Endodermal cell (in vitro differentiated cells): ENCODE results near the gene ZNF280D. TPM values are rescaled to one million over a fixed set of nuclear protein-coding genes. Genes with fewer than 3 reads are reported as not detected.

Experiments
- DNase-seq: peaks from one replicate; pipeline ENCODE4 v3.0.0-alpha.2; 2017
- H3K27ac ChIP-seq: 2 replicates; pipeline ENCODE4 v1.5.1; 2013; ENCODE audit warnings: mild to moderate bottlenecking, low read depth, low read length, moderate library complexity
- H3K27me3 ChIP-seq: 2 replicates; pipeline ENCODE4 v1.6.1; 2013; ENCODE audit warnings: mild to moderate bottlenecking, low read length, moderate library complexity; ENCODE audit not compliant: insufficient read depth, control insufficient read depth, poor library complexity, severe bottlenecking
- H3K36me3 ChIP-seq: 2 replicates; pipeline ENCODE4 v1.7.0; 2013; ENCODE audit warnings: mild to moderate bottlenecking, low read length, moderate library complexity; ENCODE audit not compliant: control insufficient read depth, insufficient read depth
- H3K4me1 ChIP-seq: one replicate; pipeline ENCODE4 v1.7.0; 2013; ENCODE audit warnings: low read length; ENCODE audit not compliant: control insufficient read depth, insufficient read depth
- H3K4me3 ChIP-seq: 2 replicates; pipeline ENCODE4 v1.5.1; 2013; ENCODE audit warnings: mild to moderate bottlenecking, low read length, moderate library complexity
- H3K9ac ChIP-seq: 2 replicates; pipeline ENCODE4 v1.6.1; 2013; ENCODE audit warnings: mild to moderate bottlenecking, low read length, moderate library complexity; ENCODE audit not compliant: poor library complexity, severe bottlenecking; ENCODE audit errors: extremely low read depth
- H3K9me3 ChIP-seq: 2 replicates; pipeline ENCODE4 v1.6.1; 2013; ENCODE audit warnings: mild to moderate bottlenecking, low read length, moderate library complexity; ENCODE audit not compliant: control insufficient read depth
- H3K27ac Mint-ChIP-seq: 2 replicates; pipeline ENCODE4 v1.8.0; 2020; ENCODE audit warnings: mixed read lengths
- H3K27me3 Mint-ChIP-seq: 2 replicates; pipeline ENCODE4 v1.8.0; 2021; ENCODE audit warnings: mild to moderate bottlenecking, mixed read lengths; ENCODE audit not compliant: insufficient read depth
- H3K36me3 Mint-ChIP-seq: 2 replicates; pipeline ENCODE4 v1.8.0; 2020; ENCODE audit warnings: low read depth, mixed read lengths
- H3K4me1 Mint-ChIP-seq: 2 replicates; pipeline ENCODE4 v1.8.0; 2020; ENCODE audit warnings: mixed read lengths
- H3K4me3 Mint-ChIP-seq: 2 replicates; pipeline ENCODE4 v1.8.0; 2020; ENCODE audit warnings: mild to moderate bottlenecking, moderate library complexity, mixed read lengths
- H3K9me3 Mint-ChIP-seq: 2 replicates; pipeline ENCODE4 v1.8.0; 2020; ENCODE audit warnings: mild to moderate bottlenecking, mixed read lengths
- WGBS, 2 experiments: methylation state at CpG; one replicate each; pipeline versions ENCODE4 v1.1.5 to v1.1.7; 2013; ENCODE audit warnings: missing lambda C conversion rate in 2 of 2, mixed read lengths in 1 of 2; ENCODE audit not compliant: insufficient coverage in 1 of 2, insufficient read length in 1 of 2; 5-methylcytosine and 5-hydroxymethylcytosine counted together
- long read RNA-seq, 4 experiments: library from polyadenylated mRNA in 2 of 4; library from RNA in 1 of 4; library from capped mRNA in 1 of 4; stranded (forward) in 3 of 4; unstranded in 1 of 4; transcript quantifications; one replicate each; pipeline ENCODE4 v2.0.0, GENCODE V29; 2020 to 2021; ENCODE audit warnings: inconsistent platforms in 1 of 4
- polyA plus RNA-seq, 2 experiments: library from polyadenylated mRNA; stranded (reverse); fragments of 50-300 nt; gene quantifications; one replicate each; pipeline ENCODE4 v1.2.3, GENCODE V29; 2013
- total RNA-seq, 2 donors: library from RNA; stranded (reverse); fragmentation: NEBNext Ultra II Directional in 1 of 2; extraction: Animal tissue kit (Norgen Biotek cat#: 25700) in 1 of 2; gene quantifications; 2 replicates in 1 of 2; 3 replicates in 1 of 2; pipeline ENCODE4 v1.2.1, GENCODE V29; 2021
- TF ChIP-seq, protein P1 (sequence below): fragments of 200-600 bp; sonication (generic); conservative IDR thresholded peaks from 2 replicates; pipeline ENCODE4 v1.5.0; 2021; ENCODE audit warnings: antibody characterized with exemption, mild to moderate bottlenecking

The ZNF280D gene, protein sequence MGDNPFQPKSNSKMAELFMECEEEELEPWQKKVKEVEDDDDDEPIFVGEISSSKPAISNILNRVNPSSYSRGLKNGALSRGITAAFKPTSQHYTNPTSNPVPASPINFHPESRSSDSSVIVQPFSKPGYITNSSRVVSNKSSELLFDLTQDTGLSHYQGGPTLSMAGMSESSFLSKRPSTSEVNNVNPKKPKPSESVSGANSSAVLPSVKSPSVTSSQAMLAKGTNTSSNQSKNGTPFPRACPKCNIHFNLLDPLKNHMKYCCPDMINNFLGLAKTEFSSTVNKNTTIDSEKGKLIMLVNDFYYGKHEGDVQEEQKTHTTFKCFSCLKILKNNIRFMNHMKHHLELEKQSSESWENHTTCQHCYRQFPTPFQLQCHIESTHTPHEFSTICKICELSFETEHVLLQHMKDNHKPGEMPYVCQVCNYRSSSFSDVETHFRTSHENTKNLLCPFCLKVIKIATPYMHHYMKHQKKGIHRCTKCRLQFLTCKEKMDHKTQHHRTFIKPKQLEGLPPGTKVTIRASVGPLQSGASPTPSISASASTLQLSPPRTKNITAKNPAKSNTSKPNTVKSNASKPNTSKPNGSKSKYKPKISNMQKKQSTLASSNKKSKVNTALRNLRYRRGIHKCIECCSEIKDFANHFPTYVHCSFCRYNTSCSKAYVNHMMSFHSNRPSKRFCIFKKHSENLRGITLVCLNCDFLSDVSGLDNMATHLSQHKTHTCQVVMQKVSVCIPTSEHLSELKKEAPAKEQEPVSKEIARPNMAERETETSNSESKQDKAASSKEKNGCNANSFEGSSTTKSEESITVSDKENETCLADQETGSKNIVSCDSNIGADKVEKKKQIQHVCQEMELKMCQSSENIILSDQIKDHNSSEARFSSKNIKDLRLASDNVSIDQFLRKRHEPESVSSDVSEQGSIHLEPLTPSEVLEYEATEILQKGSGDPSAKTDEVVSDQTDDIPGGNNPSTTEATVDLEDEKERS
- total RNA-seq = 10 to 100 TPM; 22.0 to 35.1 TPM
- 13.9 TPM for polyA plus RNA-seq (2013, experiment 1 of 2)
- 17.1 TPM for polyA plus RNA-seq (2013, experiment 2 of 2)
- long read RNA-seq, experiment 1, transcript ZNF280D-204 (6 exons, 3,666 nt) = major isoform, 5 of 13 reads
- long read RNA-seq, experiment 1, partial matches to known transcripts = 6 of 13 reads
- long read RNA-seq, experiment 1, other reads (novel, unspliced or antisense) = 2 of 13 reads
- long read RNA-seq, experiment 2, full-length matches to known transcripts = 5 of 19 reads
- long read RNA-seq, experiment 2, partial matches to known transcripts = 6 of 19 reads
- long read RNA-seq, experiment 2, other reads (novel, unspliced or antisense) = 8 of 19 reads
- long read RNA-seq, experiment 3, full-length matches to known transcripts = 5 of 18 reads
- long read RNA-seq, experiment 3, partial matches to known transcripts = 9 of 18 reads
- long read RNA-seq, experiment 3, other reads (novel, unspliced or antisense) = 4 of 18 reads
- long read RNA-seq, experiment 4, transcript ZNF280D-204 (6 exons, 3,666 nt) = major isoform, 9 of 23 reads
- long read RNA-seq, experiment 4, partial matches to known transcripts = 12 of 23 reads
- long read RNA-seq, experiment 4, other reads (novel, unspliced or antisense) = 2 of 23 reads

DNA sequence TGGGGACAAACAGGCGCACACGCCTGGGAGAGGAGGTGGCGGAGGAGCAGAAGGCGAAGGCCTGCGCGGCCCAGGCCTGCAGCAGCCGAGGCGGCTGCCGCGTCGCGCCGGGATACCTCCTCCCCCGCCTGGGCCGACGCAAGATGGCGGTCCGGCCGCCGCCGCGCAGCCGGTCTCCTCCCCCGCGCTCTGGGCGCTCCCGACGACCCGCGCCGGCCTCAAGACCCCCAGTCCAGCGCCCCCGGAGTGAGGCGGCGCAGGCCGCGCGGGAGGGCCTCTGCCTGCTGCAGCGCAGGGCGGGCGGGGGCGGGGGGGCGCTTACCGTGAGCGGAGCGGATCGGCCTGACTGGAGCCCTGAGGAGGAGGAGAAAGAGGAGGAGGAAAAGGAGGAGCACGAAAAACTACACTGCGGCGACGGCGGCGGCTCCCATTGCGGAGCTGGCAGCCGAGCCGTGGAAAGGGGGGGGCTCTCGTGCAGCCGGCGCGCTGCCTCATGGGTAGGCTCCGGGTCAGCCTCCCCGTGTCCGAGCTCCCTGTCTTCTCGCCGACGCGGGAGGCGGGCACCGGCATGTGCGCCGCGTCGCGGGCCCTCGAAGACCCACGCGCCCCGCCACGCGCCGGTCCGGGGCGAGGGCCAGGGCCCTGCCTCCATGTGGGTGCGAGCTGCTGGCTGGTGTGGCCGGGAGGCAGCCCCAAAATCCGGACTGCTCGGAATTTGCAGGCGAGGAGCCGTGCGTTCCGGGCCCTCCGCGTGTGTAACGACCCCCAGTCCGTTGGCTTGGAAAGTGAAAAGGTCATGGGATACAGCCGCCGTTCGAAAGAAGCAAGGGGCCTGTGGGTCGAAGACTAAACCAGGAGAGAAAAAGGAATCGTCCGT lies at the start of gene ZNF280D:
Gene ZNF280D (minus strand): TSS at position 374 of the 877 bp plus-strand sequence. CDS start 26,400 bp downstream, outside the sequence.
- Mint-ChIP-seq H3K27me3 (peaks cover 4% of the 10 kb centered on the region), H3K27ac (peak within 1 kb of the TSS; percentile 95), H3K9me3 (peaks cover 28% of the 10 kb centered on the region), H3K4me3 (peak within 1 kb of the TSS; percentile 72), H3K36me3 (peaks cover 2% of the 10 kb centered on the region), H3K4me1 (peaks cover 26% of the 10 kb centered on the region)
- no peak for DNase-seq
- Histone ChIP-seq H3K27me3 (no peaks in the 10 kb centered on the region), H3K27ac (peak within 1 kb of the TSS; percentile 89), H3K4me3 (peak within 1 kb of the TSS; percentile 47), H3K9me3 (peaks cover 25% of the 10 kb centered on the region), H3K4me1 (peaks cover 7% of the 10 kb centered on the region), H3K9ac (no peak within 1 kb of the TSS), H3K36me3 (no peaks in the 10 kb centered on the region)
- TF ChIP-seq, protein P1, sequence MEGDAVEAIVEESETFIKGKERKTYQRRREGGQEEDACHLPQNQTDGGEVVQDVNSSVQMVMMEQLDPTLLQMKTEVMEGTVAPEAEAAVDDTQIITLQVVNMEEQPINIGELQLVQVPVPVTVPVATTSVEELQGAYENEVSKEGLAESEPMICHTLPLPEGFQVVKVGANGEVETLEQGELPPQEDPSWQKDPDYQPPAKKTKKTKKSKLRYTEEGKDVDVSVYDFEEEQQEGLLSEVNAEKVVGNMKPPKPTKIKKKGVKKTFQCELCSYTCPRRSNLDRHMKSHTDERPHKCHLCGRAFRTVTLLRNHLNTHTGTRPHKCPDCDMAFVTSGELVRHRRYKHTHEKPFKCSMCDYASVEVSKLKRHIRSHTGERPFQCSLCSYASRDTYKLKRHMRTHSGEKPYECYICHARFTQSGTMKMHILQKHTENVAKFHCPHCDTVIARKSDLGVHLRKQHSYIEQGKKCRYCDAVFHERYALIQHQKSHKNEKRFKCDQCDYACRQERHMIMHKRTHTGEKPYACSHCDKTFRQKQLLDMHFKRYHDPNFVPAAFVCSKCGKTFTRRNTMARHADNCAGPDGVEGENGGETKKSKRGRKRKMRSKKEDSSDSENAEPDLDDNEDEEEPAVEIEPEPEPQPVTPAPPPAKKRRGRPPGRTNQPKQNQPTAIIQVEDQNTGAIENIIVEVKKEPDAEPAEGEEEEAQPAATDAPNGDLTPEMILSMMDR = no peak
- WGBS, 2 experiments = 83 to 84% methylated on average over 48 to 101 of the region's 101 CpGs

DNA sequence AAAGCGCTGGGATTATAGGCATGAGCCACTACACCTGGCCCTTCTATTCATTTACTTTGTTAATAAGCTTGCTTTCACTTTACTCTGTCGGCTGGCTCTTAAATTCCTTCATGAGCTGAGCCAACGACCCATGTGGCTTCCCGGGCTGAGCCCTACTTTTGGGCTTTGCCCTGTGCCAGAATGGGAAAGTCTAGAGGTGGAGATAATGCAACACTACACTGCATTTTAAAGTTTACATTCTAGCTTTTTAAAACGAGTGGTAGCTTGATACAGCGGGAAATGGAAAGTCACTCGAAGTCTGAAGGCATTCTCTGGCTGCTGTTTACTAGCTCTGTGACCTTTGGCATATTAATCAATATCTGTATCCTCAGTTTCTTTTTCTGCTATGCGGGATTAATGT lies 49.0 kb upstream of the ZNF280D start:
- Histone ChIP-seq H3K27ac (no peak overlapping the region), H3K9ac (no peak overlapping the region), H3K4me1 (no peaks in the 10 kb centered on the region), H3K36me3 (no peaks in the 10 kb centered on the region), H3K4me3 (no peak overlapping the region), H3K27me3 (no peaks in the 10 kb centered on the region), H3K9me3 (no peaks in the 10 kb centered on the region)
- peaks cover 21% of the 10 kb centered on the region for H3K9me3 Mint-ChIP-seq
- 92 to 98% methylated on average over 4 to 7 of the region's 8 CpGs for WGBS, 2 experiments
- no peaks in the 10 kb centered on the region for H3K4me1 Mint-ChIP-seq
- H3K27me3 Mint-ChIP-seq = no peaks in the 10 kb centered on the region
- no peak for DNase-seq
- no peaks in the 10 kb centered on the region for H3K36me3 Mint-ChIP-seq
- no peak overlapping the region for H3K27ac Mint-ChIP-seq
- TF ChIP-seq, protein P1 = no peak
- no peak overlapping the region for H3K4me3 Mint-ChIP-seq
